Astrocyte of the spinal cord (primary cell): ENCODE data around the gene NDUFA9.

Experiments used
- DNase-seq: peaks from one replicate; pipeline ENCODE4 v3.0.0; 2011; ENCODE audit warnings: low read depth, low spot score
- H3K4me3 ChIP-seq: 2 replicates; pipeline ENCODE4 v1.5.1; 2011; ENCODE audit warnings: low read depth, mild to moderate bottlenecking, low read length, moderate library complexity
- in situ Hi-C: cut with HindIII; loops from 2 replicates; pipeline ENCODE4 v1.10.0; 2017; ENCODE audit warnings: low sequenced_read_pairs
- TF ChIP-seq, protein P1 (sequence below): IDR thresholded peaks from 2 replicates; pipeline ENCODE4 v1.5.1; 2012; ENCODE audit warnings: low read depth, mild to moderate bottlenecking, low read length, inconsistent platforms

The NDUFA9 gene

DNA sequence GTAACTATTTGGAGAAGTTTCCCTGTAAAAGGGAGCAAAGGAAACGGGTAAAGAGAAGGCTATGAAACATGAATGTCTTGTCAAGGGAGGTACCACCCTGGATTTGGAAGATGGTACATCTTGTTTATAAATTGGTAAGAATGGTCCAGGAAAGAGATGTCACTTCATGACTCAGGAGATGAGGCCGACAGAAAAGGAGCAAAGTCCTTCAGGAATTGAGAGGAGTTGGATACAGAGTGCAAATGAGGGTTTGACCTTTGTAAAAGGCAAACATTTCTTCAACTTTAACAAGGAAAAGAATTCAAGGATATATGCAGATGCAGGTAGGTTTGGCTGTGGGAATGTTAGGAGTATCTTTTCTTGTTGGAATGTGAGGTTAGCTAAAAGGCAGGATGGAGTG, 30.8 kb downstream of the NDUFA9 start:
- TF ChIP-seq, protein P1, sequence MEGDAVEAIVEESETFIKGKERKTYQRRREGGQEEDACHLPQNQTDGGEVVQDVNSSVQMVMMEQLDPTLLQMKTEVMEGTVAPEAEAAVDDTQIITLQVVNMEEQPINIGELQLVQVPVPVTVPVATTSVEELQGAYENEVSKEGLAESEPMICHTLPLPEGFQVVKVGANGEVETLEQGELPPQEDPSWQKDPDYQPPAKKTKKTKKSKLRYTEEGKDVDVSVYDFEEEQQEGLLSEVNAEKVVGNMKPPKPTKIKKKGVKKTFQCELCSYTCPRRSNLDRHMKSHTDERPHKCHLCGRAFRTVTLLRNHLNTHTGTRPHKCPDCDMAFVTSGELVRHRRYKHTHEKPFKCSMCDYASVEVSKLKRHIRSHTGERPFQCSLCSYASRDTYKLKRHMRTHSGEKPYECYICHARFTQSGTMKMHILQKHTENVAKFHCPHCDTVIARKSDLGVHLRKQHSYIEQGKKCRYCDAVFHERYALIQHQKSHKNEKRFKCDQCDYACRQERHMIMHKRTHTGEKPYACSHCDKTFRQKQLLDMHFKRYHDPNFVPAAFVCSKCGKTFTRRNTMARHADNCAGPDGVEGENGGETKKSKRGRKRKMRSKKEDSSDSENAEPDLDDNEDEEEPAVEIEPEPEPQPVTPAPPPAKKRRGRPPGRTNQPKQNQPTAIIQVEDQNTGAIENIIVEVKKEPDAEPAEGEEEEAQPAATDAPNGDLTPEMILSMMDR: no peak
- H3K4me3 ChIP-seq: no peak overlapping the region
- in situ Hi-C loops: no loop called here
- DNase-seq: no peak

DNA sequence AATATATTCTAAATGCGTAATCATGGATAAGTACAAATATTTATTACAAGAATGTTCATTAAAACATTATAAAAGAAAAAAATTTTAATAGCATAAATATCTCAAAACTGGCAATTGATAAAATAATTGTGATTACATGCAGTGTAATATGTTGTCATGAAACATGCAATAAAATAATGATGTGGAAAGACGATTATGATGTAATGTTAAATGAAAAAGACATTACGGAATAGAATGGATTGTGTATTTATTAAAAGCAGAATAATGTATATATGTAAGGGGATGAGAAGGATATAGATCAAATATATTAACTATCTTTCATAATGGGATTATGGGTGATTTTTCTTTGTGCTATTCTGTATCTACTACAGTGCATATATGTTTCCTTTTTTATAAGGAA, 32.8 kb downstream of the NDUFA9 start:
- in situ Hi-C loops: no loop called here
- H3K4me3 ChIP-seq: no peak overlapping the region
- no peak for DNase-seq
- TF ChIP-seq, protein P1: no peak

DNA sequence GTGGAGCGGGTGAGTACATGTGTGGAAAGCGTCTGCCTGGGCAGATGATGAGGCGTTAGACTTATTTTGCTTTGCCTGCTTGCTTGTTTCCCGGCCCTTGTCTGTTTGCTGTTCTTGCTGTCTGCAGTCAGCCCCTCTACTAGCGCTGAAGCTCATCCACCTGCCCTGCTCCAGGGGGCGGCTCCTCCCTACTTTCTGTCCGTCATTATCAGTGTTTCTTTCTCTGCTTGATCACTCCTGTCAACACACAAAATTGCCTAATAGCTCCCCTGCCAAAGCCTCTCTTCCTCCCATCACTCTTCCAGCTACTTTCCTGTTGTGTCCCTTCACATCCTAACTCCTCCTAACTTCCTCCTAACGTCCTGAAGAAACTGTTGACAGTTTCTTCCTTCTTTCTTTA, 36.4 kb downstream of the NDUFA9 start:
- no peak overlapping the region for H3K4me3 ChIP-seq
- in situ Hi-C loops: no loop called here
- TF ChIP-seq, protein P1: no peak
- no peak for DNase-seq

DNA sequence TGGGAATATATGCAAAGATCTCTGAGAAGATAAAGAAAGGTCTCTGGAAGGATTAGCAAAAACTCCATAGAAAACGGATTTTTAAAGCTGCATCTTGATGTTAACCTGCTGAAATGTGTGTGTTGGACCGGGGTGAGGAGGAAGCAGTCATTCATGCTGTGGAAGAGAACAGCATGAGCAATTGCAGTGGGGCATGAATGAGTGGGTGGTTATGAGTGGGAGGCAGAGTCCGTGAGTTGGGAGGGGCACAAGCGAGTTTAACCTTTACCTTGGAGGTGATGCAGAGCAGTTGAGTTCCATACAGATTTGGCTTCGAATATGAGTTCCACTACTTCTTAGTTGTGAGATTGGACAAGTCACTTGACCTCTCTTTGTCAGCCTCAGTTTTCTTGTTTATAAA, 41.8 kb downstream of the NDUFA9 start:
- DNase-seq: no peak
- no peak overlapping the region for H3K4me3 ChIP-seq
- in situ Hi-C loops: no loop called here
- TF ChIP-seq, protein P1: no peak
